Tibial nerve (tissue), 4 donors: ENCODE results near the gene PAX3. TPM values are rescaled to one million over a fixed set of nuclear protein-coding genes. Genes with fewer than 3 reads are reported as not detected.

Source experiments
- DNase-seq, 2 donors: peaks; one replicate each; pipeline ENCODE4 v3.0.0-alpha.2; 2019; ENCODE audit warnings: low spot score in 2 of 2
- H3K27ac ChIP-seq, 4 donors: fragments of 200-600 bp; sonication (generic) in 3 of 4; one replicate each; pipeline ENCODE4 v1.5.1; 2017 to 2019; ENCODE audit warnings: mild to moderate bottlenecking in 1 of 4
- H3K27me3 ChIP-seq, 2 donors: fragments of 200-600 bp; sonication (generic) in 1 of 2; one replicate each; pipeline versions ENCODE4 v1.5.1 to v1.6.0; 2017 to 2019
- H3K36me3 ChIP-seq, 3 donors: fragments of 200-600 bp; sonication (generic); one replicate each; pipeline ENCODE4 v1.5.1; 2018 to 2019
- H3K4me1 ChIP-seq, 4 donors: fragments of 200-600 bp; sonication (generic) in 3 of 4; one replicate each; pipeline ENCODE4 v1.5.1; 2017 to 2019
- H3K4me3 ChIP-seq, 4 donors: fragments of 200-600 bp; sonication (generic) in 3 of 4; one replicate each; pipeline ENCODE4 v1.5.1; 2017 to 2019; ENCODE audit warnings: mild to moderate bottlenecking in 1 of 4, moderate library complexity in 1 of 4
- H3K9me3 ChIP-seq, 4 donors: fragments of 200-600 bp; sonication (generic) in 3 of 4; one replicate each; pipeline ENCODE4 v1.5.1; 2017 to 2019
- CTCF ChIP-seq, 5 experiments: fragments of 200-600 bp in 3 of 5; fragments of 450-650 bp in 2 of 5; sonication (generic) in 3 of 5; IDR thresholded peaks; one replicate each; pipeline ENCODE4 v1.5.1; 2016 to 2019; ENCODE audit warnings: antibody characterized with exemption in 5 of 5, mild to moderate bottlenecking in 3 of 5, moderate library complexity in 2 of 5
- EP300 ChIP-seq, 2 donors: sonication (generic); formaldehyde crosslinking; IDR thresholded peaks; one replicate each; pipeline ENCODE4 v1.6.1; 2017; ENCODE audit warnings: antibody characterized with exemption in 2 of 2, mild to moderate bottlenecking in 1 of 2
- POLR2A ChIP-seq, 2 donors: fragments of 450-650 bp; IDR thresholded peaks; one replicate each; pipeline ENCODE4 v1.6.1; 2017; ENCODE audit warnings: antibody characterized with exemption in 2 of 2, mild to moderate bottlenecking in 2 of 2, moderate library complexity in 2 of 2
- WGBS, 2 donors: methylation state at CpG; one replicate each; pipeline ENCODE4 v1.1.5; 2018; 5-methylcytosine and 5-hydroxymethylcytosine counted together
- total RNA-seq, 4 donors: library from RNA; depleted of rRNA; stranded (reverse); fragments of >200 nt; gene quantifications; one replicate each; pipeline ENCODE4 v1.1.0, GENCODE V29; 2016

PAX3 gene
- total RNA-seq, 4 donors from 2014 or later: not detected

- no peak for DNase-seq
- Histone ChIP-seq H3K4me1 (peaks cover 0 to 45% (median 13%) of the 10 kb centered on the region in 4 donors), H3K4me3 (peak overlapping the region in 2 of 4 donors; percentile 15 to 44), H3K9me3 (no peaks in the 10 kb centered on the region), H3K27ac (no peak overlapping the region), H3K36me3 (no peaks in the 10 kb centered on the region), H3K27me3 (peaks cover 0 to 100% of the 10 kb centered on the region in 2 donors)
- no peak for TF ChIP-seq CTCF (IDR thresholded peaks at IDR 0.05)
- TF ChIP-seq POLR2A (IDR thresholded peaks at IDR 0.05): no peak
- no peak for TF ChIP-seq EP300 (IDR thresholded peaks at IDR 0.05)
- 17 to 42% methylated on average over 4 of the region's 4 CpGs for WGBS, 2 donors
These were observed 7.3 kb downstream of the PAX3 start for GRCh38 chr2:222291485-222291841.

- WGBS, 2 donors: 2 to 4% methylated on average over 42 to 45 of the region's 45 CpGs
- TF ChIP-seq POLR2A (IDR thresholded peaks at IDR 0.05): no peak
- no peak for TF ChIP-seq EP300 (IDR thresholded peaks at IDR 0.05)
- TF ChIP-seq CTCF (IDR thresholded peaks at IDR 0.05): no peak
- peaks cover 0 to 40% (median 10%) of the 10 kb centered on the region in 4 donors for H3K4me1 ChIP-seq
- H3K36me3 ChIP-seq: no peaks in the 10 kb centered on the region
- H3K27me3 ChIP-seq: peaks cover 0 to 100% of the 10 kb centered on the region in 2 donors
- DNase-seq: no peak
- peak overlapping the region; percentile 6 to 44 (median 12) for H3K4me3 ChIP-seq
- H3K9me3 ChIP-seq: no peaks in the 10 kb centered on the region
- H3K27ac ChIP-seq: peak overlapping the region in 1 of 4 donors; percentile 15
These were observed 7.9 kb downstream of the PAX3 start for GRCh38 chr2:222290736-222291484.

- Histone ChIP-seq H3K4me1 (peaks cover 0 to 34% (median 5%) of the 10 kb centered on the region in 4 donors), H3K4me3 (peak overlapping the region in 3 of 4 donors; percentile 8 to 44 (median 15)), H3K9me3 (no peaks in the 10 kb centered on the region), H3K27ac (no peak overlapping the region), H3K27me3 (peaks cover 0 to 100% of the 10 kb centered on the region in 2 donors), H3K36me3 (no peaks in the 10 kb centered on the region)
- 7 to 14% methylated on average over 7 of the region's 7 CpGs for WGBS, 2 donors
- DNase-seq: no peak
- TF ChIP-seq POLR2A (IDR thresholded peaks at IDR 0.05) (no peak), EP300 (IDR thresholded peaks at IDR 0.05) (no peak), CTCF (IDR thresholded peaks at IDR 0.05) (no peak)
These were observed 8.4 kb downstream of the PAX3 start for GRCh38 chr2:222290401-222290735.

DNA sequence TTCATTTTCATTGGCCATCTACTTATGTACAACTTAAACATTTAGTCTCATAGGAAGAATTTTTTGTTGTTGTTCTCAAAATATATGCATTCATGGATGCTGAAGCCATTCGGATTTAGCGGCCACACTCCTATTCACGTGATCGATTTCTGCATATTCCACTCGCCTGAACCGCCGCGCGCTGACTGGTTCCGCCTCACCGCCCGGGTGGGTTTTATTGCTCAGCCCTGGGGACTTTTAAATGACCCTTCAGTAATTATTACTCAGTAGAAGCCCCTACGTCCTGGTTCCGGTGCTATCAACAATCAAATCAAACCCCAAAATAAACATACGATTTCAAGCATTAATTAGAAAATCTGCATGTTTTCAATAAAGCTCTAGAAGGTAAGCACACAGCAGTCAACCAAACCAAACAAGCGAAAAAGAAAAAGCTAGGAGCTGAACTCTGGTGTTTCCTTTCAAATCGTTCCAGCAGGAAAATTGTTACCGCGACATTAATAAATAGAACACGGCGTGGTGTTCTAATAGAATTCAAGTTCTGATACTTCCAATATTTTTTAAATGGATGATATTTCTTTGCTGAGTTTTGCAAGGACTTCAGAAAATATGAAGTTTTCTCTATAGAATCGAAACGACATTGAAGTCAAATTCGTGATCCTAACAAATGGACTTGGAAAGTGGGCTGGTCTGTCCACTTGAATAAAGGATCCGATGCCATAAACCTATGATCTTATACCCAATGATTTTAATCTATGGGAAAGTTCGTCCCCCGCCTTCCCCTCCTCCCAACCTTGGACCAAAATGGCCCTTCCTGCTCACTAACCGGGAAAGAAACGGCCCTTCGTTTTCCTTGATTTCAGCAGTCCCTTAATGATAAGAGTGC lies 9.3 kb downstream of the PAX3 start:
- Histone ChIP-seq H3K4me3 (no peak overlapping the region), H3K36me3 (no peaks in the 10 kb centered on the region), H3K4me1 (peaks cover 0 to 26% (median 0%) of the 10 kb centered on the region in 4 donors), H3K27ac (no peak overlapping the region), H3K27me3 (peaks cover 0 to 100% of the 10 kb centered on the region in 2 donors), H3K9me3 (no peaks in the 10 kb centered on the region)
- WGBS, 2 donors: 11 to 14% methylated on average over 30 of the region's 30 CpGs
- TF ChIP-seq POLR2A (IDR thresholded peaks at IDR 0.05) (no peak), EP300 (IDR thresholded peaks at IDR 0.05) (no peak), CTCF (IDR thresholded peaks at IDR 0.05) (no peak)
- no peak for DNase-seq
